DMS114 treated with DMSO at 0.1 percent for 48 hours (cell line): ENCODE data around the gene GCGR.

Experiments
- DNase-seq: peaks from one replicate; lab custom pipeline; 2025; ENCODE audit not compliant: unreplicated experiment; lab: John Stamatoyannopoulos, UW

Gene GCGR

DNA sequence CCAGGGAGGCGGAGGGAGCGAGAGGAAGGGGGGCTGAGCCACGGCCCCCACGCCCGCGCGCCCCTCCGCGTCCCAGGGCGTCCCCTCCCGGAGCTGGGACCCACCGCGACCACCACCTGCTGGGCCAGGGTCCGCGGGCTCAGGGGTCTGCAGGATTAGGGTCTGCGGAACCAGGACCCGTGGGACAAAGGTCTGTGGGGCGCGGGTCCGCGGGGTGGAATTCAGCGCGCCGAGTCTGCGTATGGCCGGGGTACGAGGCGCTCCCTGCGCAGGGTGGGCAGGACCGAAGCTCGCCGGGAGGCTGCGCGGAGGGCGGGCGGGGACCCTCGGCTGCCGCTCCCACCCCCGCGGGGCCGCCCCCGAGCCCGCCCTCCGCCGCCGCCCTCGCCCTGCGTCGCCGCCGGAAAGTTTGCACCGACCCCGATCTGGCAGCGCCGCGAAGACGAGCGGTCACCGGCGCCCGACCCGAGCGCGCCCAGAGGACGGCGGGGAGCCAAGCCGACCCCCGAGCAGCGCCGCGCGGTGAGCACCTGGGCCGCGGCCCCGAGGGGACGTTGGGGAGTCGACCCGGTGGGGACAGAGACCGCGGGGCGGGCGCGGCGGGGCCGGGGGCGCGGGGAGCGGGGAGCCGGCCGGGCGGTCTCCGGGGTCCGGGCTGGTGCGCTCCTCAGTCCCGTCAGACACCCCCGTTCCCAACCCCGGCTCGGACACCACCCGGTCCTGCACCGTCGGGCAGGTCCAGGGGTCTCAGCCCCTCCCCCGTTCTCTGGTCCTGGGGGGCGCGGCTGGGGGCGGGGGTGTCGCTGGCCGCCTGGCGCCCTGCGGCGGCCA lies at the start of gene GCGR:
TSS of gene GCGR (plus strand) at position 423 of the 831 bp plus-strand sequence. CDS start 4,869 bp downstream, outside the sequence.
- no peak for DNase-seq

DNA sequence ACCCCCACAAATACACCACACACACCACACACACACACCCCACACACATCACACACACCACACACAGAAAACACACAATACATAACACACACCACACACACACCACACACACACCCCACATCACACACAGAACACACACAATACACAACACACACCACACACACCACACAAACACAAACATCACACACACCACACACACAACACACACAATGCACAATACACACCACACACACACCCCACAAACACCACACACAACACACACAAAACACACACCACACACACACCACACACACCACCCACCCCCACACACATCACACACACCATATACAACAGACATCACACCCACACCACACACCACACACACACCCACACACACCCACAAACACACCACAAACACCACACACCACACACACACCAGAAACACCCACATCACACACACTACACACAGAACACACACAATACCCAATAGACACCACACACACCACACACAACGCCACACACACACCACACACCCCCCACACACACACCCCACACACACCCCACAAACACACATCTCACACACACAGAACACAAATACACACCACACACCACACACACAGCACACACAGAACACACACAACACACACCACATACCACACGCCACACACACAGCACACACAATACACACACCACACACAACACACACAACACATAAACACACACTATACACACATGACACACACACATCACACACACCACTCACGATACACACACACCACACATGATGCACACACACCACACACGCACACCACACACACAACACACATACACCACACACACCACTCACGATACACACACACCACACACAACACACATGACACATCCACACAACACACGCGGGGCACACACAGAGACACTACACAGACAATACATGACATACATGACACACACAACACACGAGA lies 11.0 kb upstream of the GCGR start:
- DNase-seq, result no peak

DNA sequence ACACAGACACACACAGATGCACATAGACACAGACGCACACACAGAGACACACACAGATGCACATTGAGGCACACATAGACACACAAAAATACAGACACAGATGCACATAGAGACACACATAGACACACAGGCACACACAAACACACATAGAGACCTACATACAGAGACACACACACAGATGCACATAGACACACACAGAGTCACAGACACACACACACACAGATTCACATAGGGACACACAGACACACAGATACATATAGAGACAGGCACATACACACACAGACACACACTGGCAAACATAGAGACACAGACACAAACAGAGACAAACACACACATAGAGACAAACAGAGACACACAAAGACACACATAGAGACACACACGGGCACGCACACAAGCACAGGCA lies 9.9 kb upstream of the GCGR start:
- no peak for DNase-seq

DNA sequence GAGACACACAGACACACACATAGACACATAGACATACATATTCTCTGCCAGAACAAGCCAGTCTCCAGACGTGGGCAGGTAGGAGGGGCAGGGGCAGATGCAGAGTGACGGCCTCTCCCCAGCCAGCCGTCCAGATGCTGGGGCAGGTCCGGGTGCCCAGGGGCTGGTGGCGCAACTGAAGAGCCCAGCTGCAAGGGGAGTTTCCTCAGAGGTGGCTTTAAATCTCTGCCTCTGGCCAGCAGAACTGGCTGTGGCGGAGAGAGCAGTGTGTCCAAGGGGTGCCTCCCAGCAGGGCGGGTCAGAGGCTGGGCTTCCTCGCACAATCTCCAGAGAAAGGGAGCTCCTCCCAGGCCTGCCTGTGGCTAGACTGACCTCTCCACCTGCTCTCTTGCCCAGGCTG lies 9.4 kb upstream of the GCGR start:
- no peak for DNase-seq

DNA sequence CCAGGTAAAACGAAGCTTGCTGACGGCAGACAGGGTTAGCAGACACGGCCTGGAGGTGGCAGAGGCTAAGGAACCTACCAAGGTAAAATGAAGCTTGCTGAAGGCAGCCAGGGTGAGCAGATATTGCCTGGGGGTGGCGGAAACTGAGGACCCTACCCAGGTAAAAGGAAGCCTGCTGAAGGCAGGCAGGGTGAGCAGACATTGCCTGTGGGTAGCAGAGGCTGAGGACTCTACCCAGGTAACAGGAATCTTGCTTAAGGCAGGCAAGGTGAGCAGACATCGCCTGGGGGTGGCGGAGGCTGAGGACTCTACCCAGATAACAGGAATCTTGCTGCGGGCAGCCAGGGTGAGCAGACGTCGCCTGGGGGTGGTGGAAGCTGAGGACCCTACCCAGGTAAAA lies 2.6 kb upstream of the GCGR start:
- DNase-seq, result no peak

DNA sequence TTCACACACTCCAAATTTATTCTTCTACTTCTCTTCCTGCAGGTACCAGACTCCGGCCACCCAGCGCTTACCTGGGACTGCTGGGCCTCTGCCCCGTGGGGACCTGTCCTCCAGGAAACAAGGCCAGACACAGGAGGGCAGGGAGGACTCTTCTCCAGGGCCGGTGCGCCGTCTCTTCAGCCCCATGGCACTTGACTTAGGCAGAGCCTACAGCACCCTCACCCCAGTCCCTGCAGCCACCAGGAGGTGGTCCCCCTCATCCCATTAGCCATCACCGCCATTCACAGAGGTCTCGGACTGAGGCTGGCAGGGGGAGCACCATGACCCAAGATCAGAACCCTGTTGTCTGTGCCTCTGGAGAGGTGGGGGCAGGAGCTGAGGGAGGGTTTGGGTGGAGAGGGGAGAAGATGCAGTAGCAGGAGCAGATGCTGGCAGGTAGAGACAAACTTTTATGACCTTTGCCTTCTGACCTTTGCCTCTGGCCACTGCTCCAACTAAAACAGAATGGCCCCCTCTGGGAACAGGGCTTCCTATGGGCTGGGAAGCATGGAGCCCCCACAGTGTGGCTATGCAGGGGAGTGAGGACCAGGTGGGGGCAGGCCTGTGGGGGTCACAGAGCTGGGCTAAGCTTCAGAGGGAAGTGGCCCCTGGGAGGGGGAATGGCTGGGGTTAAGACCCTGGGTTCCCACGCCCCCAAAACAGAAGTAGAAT lies 1.7 kb upstream of the GCGR start:
- no peak for DNase-seq

DNA sequence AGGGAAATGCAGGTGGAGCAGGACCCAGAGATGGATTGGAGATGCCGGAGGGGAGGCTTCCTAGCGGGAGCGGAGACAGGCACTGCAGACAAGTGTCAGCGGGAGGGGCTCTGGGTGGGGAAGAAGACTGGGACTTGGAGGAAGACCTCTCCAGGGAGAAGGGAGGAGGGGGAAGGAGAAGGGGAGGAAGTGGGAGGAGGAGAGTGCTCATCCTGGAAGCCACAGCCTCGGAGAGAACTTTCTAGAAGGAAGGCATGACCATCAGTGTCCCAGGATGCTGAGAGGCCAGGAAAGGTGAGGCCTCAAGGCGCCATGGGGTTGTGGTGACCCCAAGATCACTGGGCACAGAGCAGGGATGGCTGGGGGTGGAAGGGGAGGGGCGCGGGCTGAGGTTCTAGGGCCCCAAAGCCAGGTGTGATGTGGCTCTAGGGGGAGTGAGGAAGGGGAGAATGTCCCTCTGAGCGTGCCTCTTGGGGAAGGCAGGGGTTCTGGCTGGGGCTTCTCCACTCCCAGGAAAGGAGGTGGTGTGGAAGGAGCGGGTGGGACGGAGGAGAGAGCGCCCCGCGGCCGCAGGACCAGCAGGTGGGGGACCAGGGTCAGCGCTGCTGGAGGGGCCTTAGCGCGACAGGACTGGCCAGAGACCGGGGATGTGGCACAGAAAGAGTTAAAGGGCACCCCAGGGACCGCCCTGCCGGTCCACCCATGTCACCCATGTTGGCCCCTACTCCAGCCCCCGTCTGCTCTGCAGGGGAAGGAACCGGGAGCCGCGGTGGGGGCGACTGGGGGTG lies 900 bp upstream of the GCGR start:
- DNase-seq, result no peak

DNA sequence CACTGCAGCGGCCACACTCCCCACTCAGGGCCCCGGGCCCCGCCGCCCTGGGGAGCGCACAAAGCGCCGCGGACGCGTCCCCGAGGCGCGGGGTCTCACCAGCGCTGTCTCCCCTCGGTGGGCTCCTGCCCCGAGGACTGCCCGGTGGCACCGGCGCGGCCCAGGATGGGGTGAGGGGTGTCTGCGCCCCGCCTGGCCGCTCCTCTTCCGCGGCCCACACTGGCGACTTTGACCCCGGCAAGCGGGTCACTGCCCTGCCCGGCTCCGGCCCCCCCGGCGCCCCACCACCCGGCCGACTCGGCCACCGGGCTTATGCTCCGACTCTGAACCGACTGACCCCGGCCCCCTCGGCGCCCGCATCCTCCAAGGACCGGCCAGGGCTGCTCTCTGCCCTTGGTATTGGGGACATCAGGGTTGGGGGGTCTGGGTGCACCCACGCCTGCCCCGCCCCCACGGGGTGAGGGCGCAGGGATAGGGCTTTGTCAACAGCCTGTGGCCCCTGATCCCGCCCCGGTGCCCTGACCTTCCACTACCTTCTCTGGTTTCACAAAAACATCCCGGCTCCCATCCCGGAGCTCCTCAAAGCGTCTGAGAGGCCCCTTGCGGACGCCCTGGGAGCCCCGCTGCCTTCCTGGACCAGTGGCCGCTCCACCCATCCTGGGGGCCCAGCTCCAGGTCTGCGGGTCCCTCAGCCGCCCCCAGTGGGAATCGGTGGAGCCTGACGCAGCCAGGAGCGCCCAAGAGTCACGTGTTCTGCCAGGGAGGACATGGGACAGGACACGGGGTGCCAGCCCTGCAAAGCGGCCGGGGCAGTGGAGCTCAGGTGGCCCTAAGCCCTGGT lies 829 bp downstream of the GCGR start:
- DNase-seq, result no peak

DNA sequence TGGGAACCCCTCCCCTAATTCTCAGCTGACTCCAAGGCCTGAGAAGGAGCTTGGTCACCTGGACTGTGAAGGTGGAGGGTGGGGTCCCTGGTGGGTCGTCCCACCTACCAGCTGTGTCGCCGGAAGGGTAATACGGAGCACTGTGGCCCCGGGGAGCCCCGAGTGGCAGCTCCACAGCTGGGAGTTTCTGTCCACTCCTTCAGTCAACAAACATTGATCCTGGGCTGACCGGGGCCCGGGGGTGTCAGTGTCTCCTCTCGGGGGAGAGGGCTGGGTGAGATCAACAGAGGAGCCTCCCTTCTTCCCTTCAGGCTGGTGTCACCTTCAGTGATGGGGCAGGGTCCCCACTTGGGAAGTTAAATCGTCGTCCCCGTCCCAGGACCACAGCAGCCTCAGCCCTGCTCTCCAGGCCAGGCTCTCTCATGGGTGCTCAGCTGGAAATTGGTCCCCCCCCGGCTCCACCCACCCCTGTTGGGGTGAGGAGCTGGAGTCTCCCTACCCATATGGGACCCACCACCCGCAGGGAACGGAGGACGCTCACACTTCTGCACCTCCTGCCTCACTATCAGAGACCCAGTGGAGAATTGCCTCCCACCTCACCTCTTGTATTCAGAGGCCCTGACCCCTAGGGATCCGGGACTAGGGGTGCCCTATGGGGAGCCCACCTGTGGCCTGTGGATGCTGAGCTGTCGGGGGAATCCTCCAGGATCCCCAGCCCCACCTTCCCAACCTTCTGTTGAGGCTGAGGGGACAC lies 1.9 kb downstream of the GCGR start:
- DNase-seq, result no peak

DNA sequence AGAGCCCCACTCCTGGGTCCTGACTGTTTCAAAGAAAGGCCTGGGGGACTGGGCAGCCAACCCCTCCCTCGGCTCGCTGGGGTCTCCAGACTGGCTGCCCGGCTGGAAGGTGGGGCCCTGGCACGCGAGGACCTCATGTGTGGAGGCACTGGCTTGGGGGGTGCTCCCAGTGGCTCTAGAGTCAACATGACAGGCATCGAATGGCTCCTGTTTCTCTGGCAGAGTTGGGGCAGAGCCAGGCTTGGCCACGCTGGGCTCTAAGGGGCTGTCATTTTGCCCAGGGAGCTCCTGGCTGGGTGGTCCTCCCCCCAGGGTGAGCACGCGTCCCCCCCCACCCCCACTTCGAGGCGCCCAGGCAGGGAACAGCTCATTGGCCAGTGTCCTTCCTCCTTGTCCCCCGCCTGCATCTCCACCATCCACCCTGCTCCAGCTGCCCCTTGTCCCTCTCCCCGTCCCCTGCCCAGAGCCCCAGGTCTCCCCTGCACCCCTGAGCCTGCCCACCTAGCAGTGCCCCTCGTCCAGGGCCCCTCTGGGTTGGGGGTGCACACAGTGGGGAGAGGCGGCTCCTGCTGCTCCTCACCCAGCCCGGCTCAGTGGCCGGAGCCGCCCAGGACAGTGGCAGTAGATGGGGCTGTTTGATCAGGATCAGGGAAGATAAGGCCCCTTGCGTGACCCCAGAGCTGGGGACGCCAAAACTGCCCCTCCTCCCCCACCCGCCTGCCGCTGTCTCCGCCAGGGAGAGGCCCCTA lies 2.7 kb downstream of the GCGR start:
- no peak for DNase-seq

DNA sequence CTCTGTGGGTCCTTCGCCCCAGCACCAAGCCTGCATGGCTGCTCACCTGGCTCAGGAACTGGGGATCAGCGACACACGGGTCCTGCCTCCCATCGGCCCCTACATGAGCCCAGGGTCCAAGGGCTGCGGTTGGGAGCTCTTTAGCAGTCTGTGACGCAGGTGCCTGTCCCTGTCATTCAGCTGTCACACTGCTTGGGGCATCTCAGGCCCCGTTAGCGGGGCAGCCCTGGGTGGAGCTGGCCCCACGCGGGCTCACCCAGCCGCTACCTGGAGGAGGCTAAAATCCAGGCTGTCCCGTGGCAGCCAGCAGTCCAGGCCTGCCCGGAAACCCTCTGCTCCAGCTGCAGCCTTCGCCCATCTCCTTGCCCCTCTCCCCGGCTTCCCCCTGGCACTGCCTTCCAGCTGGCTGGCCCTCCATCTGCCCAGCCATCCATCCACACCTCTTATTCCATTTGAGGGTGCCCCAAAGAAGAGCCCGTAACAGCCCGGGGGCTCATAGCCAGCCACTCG lies 3.3 kb downstream of the GCGR start:
- no peak for DNase-seq

DNA sequence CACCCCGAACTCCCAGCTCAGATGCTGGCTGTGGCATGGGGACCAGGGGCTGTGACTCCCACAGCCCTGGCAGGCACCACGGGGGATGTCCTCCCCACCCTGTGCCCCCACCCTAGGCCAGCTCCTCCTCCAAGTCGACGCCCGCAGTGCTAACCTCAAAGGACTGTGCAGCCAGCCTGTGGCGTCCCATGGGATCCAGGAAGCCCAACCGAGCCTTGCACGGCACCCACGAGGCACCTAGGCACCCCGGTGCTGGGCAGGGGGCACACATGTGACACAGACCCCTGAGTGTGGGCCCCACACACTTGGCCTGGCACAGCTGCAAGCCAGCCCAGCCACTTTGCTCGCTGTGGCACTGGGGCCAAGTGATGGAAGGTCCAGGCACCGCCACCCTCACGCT lies 3.9 kb downstream of the GCGR start:
- no peak for DNase-seq

DNA sequence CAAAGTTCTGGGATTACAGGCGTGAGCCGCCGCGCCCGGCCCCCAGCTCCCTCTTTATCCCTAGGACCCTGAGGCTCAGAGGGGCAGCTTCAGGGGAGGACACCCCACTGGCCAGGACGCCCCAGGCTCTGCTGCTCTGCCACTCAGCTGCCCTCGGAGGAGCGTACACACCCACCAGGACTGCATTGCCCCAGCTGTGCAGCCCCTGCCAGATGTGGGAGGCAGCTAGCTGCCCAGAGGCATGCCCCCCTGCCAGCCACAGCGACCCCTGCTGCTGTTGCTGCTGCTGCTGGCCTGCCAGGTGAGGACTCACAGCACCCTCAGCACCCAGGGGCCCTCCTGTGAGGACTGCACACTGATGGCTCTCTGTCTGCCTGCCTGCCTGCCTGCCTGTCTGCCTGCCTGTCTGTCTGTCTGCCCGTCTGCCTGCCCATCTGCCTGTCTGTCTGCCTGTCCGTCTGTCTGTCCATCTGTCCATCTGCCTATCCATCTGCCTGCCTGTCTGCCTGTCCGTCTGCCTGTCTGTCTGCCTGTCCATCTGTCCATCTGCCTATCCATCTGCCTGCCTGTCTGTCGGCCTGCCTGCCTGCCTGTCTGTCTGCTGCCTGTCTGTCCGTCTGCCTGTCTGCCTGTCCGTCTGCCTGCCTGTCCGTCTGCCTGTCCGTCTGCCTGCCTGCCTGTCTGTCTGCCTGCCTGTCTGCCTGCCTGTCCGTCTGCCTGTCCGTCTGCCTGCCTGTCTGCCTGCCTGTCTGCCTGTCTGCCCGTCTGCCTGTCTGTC lies 5.0 kb downstream of the GCGR start:
- no peak for DNase-seq

DNA sequence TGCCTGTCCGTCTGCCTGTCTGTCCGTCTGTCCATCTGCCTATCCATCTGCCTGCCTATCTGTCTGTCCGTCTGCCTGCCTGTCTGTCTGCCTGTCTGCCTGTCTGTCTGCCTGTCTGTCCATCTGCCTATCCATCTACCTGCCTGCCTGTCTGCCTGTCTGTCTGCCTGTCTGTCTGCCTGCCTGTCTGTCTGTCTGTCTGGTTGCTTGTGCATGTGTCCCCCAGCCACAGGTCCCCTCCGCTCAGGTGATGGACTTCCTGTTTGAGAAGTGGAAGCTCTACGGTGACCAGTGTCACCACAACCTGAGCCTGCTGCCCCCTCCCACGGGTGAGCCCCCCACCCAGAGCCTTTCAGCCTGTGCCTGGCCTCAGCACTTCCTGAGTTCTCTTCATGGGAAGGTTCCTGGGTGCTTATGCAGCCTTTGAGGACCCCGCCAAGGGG lies 5.6 kb downstream of the GCGR start:
- no peak for DNase-seq

DNA sequence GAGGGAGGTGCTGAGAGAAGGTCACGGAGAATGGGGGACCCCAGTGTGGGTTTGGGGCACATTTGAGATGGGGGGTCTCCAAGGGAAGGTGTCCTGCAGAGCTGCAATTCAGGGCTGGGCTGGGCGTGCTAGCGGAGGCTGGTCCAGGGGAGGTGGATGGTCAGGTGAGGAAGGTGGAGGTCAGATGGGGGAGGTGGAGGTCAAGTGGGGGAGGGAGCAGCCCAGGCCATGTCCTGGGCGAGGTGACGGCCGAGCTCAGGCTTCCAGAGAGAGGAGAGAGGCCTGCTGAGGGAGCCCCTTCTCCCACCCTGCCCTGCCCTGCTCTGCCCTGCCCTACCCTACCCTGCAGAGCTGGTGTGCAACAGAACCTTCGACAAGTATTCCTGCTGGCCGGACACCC lies 6.5 kb downstream of the GCGR start:
- no peak for DNase-seq

DNA sequence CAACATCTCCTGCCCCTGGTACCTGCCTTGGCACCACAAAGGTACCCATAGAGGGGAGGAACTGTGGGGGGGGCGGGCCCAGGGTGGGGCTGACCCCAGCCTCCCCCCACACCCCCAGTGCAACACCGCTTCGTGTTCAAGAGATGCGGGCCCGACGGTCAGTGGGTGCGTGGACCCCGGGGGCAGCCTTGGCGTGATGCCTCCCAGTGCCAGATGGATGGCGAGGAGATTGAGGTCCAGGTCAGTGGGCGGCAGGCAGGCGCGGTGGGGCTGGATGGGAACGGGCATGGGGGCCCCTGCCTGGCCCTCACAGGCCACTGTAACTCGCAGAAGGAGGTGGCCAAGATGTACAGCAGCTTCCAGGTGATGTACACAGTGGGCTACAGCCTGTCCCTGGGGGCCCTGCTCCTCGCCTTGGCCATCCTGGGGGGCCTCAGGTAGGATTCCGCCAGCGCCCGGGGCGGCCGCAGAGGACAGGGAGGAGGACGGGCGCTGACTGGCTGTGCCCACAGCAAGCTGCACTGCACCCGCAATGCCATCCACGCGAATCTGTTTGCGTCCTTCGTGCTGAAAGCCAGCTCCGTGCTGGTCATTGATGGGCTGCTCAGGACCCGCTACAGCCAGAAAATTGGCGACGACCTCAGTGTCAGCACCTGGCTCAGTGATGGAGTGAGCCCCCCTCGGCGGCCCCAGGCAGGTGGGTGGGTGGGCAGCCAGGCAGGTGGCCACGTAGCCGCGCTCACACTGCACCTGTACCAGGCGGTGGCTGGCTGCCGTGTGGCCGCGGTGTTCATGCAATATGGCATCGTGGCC lies 7.1 kb downstream of the GCGR start:
- no peak for DNase-seq
